Bronchial epithelial cell (primary cell): ENCODE measurements around the gene OAT. TPM values are rescaled to one million over a fixed set of nuclear protein-coding genes. Genes with fewer than 3 reads are reported as not detected.

ENCODE experiments used
- DNase-seq: peaks from one replicate; pipeline ENCODE4 v3.0.0-alpha.2; 2010; ENCODE audit warnings: low read depth
- FAIRE-seq: peaks from 2 replicates; lab custom pipeline; 2011; peaks lifted over from hg19 to GRCh38; lab: Jason Lieb, UNC
- H3K27me3 ChIP-seq: 2 replicates; pipeline ENCODE4 v1.5.1; 2011; ENCODE audit warnings: low read length; ENCODE audit not compliant: control insufficient read depth, insufficient read depth
- H3K36me3 ChIP-seq: 2 replicates; pipeline ENCODE4 v1.5.1; 2011; ENCODE audit warnings: low read length; ENCODE audit not compliant: control insufficient read depth, insufficient read depth
- H3K4me3 ChIP-seq: 2 replicates; pipeline ENCODE4 v1.5.1; 2011; ENCODE audit warnings: mild to moderate bottlenecking, low read depth, low read length, control low read depth
- total RNA-seq: library from RNA; depleted of rRNA; stranded (reverse); fragments of >200 nt; gene quantifications from 2 replicates; pipeline ENCODE4 v1.2.1, GENCODE V29; 2014
- TF ChIP-seq, protein P1 (sequence below): IDR thresholded peaks from 2 replicates; pipeline ENCODE4 v1.5.1; 2011; ENCODE audit warnings: mild to moderate bottlenecking, moderate library complexity, low read length, control low read depth, inconsistent platforms; ENCODE audit not compliant: insufficient read depth, severe bottlenecking

OAT gene
- total RNA-seq, 1 donor from 2014 or later = 130 TPM

DNA sequence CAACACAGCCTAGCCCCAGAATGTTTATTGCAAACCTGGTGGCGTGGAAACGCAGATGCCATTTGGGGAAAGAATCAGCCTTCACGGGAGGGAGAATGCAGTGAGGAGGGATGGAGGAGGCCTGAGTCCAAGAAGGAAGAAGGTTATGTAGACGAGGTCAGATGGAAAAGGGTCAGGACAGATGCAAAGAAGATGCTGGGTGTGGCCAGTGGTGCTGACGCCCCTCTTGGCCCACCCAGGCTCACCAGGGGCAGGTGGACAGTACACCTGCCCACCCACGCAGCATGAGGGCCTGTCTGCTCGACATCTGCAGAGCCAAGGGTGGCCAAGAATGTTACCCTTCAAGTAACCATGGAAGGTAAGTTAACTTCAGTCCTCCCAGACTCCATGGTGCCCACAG is 40.5 kb downstream of the OAT start:
- no peak overlapping the region for H3K4me3 ChIP-seq
- TF ChIP-seq, protein P1, sequence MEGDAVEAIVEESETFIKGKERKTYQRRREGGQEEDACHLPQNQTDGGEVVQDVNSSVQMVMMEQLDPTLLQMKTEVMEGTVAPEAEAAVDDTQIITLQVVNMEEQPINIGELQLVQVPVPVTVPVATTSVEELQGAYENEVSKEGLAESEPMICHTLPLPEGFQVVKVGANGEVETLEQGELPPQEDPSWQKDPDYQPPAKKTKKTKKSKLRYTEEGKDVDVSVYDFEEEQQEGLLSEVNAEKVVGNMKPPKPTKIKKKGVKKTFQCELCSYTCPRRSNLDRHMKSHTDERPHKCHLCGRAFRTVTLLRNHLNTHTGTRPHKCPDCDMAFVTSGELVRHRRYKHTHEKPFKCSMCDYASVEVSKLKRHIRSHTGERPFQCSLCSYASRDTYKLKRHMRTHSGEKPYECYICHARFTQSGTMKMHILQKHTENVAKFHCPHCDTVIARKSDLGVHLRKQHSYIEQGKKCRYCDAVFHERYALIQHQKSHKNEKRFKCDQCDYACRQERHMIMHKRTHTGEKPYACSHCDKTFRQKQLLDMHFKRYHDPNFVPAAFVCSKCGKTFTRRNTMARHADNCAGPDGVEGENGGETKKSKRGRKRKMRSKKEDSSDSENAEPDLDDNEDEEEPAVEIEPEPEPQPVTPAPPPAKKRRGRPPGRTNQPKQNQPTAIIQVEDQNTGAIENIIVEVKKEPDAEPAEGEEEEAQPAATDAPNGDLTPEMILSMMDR = no peak
- FAIRE-seq = no peak
- no peak for DNase-seq
- H3K36me3 ChIP-seq = no peaks in the 10 kb centered on the region
- H3K27me3 ChIP-seq = peaks cover 3% of the 10 kb centered on the region

DNA sequence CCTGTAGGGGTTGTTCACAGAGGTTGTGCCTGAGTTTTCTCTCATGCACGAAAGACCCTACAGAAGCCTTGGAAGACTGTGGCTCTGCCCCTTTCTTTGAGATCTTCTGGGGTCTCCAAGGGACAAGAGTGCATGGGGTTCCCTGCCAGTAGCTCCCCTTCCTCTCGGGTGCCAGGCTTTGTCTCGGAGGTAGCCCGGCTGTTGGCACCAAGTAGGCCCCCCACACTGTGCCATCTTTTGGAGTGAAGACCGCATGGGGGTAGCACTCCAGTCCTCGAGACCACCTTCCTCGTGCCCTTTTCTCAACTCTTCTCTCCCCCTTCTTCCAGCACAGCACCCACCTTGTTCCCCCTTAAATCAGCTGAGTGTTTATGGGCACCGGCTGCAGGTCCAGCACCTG is 41.6 kb downstream of the OAT start:
- FAIRE-seq (no peak), DNase-seq (no peak)
- peaks cover 7% of the 10 kb centered on the region for H3K27me3 ChIP-seq
- no peak overlapping the region for H3K4me3 ChIP-seq
- H3K36me3 ChIP-seq = no peaks in the 10 kb centered on the region
- TF ChIP-seq, protein P1 = no peak

DNA sequence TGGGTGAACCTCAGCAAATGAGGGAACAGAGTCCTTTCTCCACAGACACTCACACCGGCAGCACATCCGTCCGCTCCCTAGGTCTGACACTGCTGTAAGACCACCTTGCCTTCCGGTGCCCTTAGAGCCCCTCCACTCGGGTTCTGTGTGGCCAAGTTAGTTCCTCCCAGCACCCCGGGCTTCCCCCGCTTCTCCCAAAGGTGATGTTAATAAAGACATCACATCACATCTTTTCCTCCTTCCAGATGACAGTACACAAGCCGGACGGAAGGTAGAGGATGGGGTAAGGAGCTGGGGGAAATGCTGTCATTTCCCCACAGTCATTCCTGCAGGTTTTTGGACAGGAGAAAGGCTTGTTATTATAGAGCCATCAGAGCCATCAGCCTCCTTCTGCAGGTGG is 42.3 kb downstream of the OAT start:
- TF ChIP-seq, protein P1 = no peak
- Histone ChIP-seq H3K36me3 (no peaks in the 10 kb centered on the region), H3K4me3 (no peak overlapping the region), H3K27me3 (peaks cover 5% of the 10 kb centered on the region)
- FAIRE-seq = no peak
- no peak for DNase-seq

DNA sequence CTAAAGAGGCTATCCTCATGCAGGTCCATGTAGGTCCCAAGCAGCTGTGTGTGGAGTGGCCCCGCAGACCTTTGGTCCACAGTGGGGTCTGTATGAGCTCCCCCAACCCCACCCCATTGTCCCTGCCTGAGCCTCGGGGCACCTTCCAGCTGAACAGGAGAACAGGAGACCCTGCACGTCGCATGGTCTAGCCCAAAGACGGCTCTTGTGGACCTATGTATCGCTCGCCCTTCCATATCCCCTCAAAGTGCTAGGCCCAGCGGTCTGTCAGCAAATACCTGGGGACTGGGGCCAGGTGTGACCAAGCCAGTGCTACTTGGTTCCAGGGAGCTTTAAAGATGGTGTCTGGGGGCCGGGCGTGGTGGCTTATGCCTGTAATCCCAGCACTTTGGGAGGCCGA is 43.0 kb downstream of the OAT start:
- Histone ChIP-seq H3K36me3 (no peaks in the 10 kb centered on the region), H3K27me3 (peaks cover 5% of the 10 kb centered on the region), H3K4me3 (no peak overlapping the region)
- no peak for FAIRE-seq
- TF ChIP-seq, protein P1 = no peak
- no peak for DNase-seq

DNA sequence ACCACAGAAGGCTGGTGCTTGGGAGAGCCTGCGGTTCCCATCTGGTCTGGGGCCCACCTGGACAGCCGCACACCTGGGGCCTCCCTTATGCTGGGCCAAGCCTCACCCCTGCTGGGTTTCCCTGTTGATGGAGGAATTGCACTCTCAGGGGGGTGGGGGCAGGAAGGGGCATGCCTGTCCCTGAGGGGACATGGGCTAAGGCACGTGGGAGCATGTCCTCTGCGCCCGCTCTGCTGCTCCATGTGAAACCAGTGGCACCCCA is 43.4 kb downstream of the OAT start:
- FAIRE-seq (no peak), DNase-seq (no peak)
- H3K4me3 ChIP-seq = no peak overlapping the region
- TF ChIP-seq, protein P1 = no peak
- H3K27me3 ChIP-seq = peaks cover 5% of the 10 kb centered on the region
- H3K36me3 ChIP-seq = no peaks in the 10 kb centered on the region

DNA sequence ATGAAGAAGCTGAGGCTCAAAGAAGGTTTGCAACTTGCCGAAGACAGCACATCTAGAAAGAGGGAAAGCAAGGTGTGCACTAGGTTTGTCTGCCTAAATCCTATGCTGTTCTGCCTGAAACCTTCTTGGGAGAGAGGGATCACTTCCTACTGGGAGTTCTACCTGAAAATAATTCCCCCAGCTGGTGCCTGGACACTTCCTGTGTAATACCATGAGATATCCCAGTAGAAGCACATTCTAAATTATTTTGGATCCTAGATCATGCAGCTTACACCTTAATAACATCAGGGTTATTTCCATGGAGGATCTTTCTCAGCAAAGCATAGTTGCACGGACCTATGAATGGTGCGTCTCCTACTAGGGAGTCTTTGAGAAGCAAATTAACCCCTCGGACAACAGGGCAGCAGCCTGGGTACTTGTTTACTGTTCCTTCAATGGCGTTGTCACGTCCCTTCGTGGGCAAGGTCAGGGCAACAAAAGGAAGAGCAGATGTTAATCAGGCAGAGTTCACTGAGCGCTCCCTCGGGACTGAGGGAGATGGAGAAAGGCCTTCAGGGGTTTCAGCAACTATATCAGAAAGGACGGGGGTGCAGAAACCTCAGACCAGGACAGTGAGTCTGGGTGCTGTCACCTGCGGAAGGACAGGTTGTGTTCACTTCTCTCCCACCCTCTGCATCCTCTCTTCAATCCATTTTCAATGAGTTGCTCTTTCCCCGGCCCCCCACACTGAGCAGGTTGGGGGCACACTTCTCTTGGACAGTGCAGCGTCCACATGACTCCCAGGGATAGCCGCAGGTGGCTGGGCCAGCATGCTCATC is 44.0 kb downstream of the OAT start:
- no peaks in the 10 kb centered on the region for H3K36me3 ChIP-seq
- peaks cover 5% of the 10 kb centered on the region for H3K27me3 ChIP-seq
- no peak overlapping the region for H3K4me3 ChIP-seq
- TF ChIP-seq, protein P1 = no peak
- FAIRE-seq (peak; percentile 36), DNase-seq (no peak)
